GM12891 (cell line): ENCODE data around the gene RHBDL2.

Experiments used
- DNase-seq: peaks from one replicate; pipeline ENCODE4 v3.0.0; 2011; ENCODE audit warnings: low spot score; ENCODE audit not compliant: insufficient read length
- FAIRE-seq: peaks from 2 replicates; lab custom pipeline; 2011; peaks lifted over from hg19 to GRCh38; lab: Jason Lieb, UNC
- PAX5 ChIP-seq: IDR thresholded peaks from 2 replicates; pipeline ENCODE4 v1.6.1; 2011; ENCODE audit warnings: low read length, moderate library complexity, mild to moderate bottlenecking; ENCODE audit not compliant: insufficient read depth, severe bottlenecking
- POLR2A ChIP-seq: IDR thresholded peaks from 2 replicates; pipeline ENCODE4 v1.6.1; 2011; ENCODE audit warnings: low read depth, low read length, control low read depth
- POLR2AphosphoS5 ChIP-seq: IDR thresholded peaks from 2 replicates; pipeline ENCODE4 v1.6.1; 2011; ENCODE audit warnings: low read depth, low read length, control low read depth
- POU2F2 ChIP-seq: IDR thresholded peaks from 2 replicates; pipeline ENCODE4 v1.6.1; 2011; ENCODE audit warnings: low read depth, mild to moderate bottlenecking, control low read depth, low read length, moderate library complexity
- SPI1 ChIP-seq: IDR thresholded peaks from 2 replicates; pipeline ENCODE4 v1.6.1; 2011; ENCODE audit warnings: low read depth, low read length, control low read depth
- TAF1 ChIP-seq: IDR thresholded peaks from 2 replicates; pipeline ENCODE4 v1.6.1; 2011; ENCODE audit warnings: low read depth, low read length, control low read depth

RHBDL2 gene

DNA sequence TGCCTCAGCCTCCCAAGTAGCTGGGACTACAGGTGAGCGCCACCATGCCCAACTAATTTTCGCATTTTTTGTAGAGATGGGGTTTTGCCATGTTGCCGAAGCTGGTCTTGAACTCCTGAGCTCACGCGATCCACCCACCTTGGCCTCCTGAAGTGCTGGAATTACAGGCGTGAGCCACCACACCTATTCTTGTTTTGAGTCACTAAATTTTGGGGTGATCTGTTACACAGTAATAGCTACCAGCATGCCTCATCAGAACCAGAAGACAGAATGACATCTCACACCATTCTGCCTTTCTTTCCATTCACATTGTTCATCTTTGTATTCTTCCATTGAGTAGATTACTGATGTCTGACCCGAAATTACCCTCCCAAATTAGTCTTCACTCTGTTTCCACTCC is 9.1 kb downstream of the RHBDL2 start:
- DNase-seq = no peak
- TF ChIP-seq POU2F2 (no peak), POLR2A (no peak), TAF1 (no peak), PAX5 (no peak), POLR2AphosphoS5 (no peak), SPI1 (no peak)
- no peak for FAIRE-seq

DNA sequence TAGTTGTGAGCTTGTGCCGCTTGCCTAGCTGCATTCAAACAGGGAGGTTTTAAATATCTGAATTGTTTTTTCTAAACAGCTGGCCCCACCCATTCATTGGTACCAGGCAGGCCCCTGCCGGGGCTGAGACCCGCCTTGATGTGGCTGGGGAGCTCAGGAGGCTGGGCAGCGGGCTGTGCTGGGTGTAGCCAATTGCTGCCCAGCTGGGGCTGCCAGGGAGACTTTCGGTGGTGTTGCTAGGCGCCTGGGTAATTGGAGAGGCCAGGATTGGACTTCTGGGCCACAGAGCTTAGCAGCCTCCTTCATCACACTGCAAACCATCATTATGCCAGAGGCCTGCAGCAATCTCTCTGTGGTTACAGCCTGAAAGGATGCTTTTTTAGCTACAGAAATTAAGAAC is 12.2 kb downstream of the RHBDL2 start:
- FAIRE-seq (no peak), DNase-seq (no peak)
- TF ChIP-seq POU2F2 (no peak), TAF1 (no peak), SPI1 (no peak), POLR2AphosphoS5 (no peak), POLR2A (no peak)

DNA sequence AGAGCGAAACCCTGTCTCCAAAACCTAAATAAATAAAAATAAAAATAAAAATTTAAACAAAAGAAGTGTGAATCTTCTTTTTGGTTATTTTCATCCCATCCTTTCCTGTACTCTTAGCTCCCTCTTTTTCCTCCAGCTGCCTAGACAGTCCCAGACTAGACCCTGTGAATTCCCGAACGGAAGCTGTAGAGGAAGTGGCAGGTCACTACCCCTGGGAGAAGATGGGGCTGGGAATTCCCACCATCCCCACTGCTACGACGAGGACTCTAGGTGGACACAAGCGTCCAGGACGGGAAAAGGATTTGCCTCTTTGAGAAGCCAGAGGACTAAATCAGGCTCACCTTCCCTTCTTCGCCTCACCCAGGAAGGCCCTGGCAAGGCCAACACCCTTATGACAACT is 12.6 kb downstream of the RHBDL2 start:
- no peak for FAIRE-seq
- no peak for TF ChIP-seq POLR2A
- no peak for TF ChIP-seq POLR2AphosphoS5
- no peak for TF ChIP-seq TAF1
- TF ChIP-seq POU2F2 = no peak
- no peak for TF ChIP-seq SPI1
- no peak for TF ChIP-seq PAX5
- DNase-seq = no peak

DNA sequence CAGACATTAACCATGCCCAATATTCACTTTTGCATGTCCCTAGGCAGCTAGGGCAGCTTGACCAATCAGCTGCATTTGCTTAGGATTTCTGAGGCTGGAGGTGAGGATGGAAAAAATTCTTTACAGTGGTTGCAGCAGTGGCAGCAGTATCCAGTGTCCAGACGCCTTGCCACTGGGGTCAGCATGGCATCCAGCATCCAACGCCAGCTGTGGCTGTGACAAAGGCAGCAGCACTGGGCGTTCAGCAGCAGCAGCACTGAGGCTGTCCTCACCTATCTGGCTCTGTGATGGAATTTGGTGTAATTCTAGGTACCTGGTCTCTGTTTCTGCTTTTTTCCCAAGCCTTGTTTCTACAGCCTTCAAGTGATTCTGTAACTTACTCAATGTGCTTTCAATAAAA is 15.5 kb downstream of the RHBDL2 start:
- DNase-seq = no peak
- FAIRE-seq = no peak
- no peak for TF ChIP-seq PAX5

DNA sequence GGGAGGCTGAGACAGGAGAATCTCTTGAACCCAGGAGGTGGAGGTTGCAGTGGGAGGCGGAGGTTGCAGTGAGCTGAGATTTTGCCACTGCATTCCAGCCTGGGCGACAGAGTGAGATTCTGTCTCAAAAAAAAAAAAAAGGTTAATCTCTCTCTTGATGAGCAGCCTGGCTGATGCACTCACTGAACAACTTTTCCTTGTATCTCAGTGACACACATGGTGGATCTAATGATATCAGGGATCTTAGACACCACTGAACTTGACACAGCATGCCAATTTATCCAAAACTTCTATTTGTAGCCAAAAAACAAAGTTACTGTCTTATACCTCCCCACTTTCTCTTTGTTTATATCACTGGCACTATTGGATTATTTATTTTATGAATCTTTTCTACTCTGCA is 16.2 kb downstream of the RHBDL2 start:
- FAIRE-seq = no peak
- TF ChIP-seq POU2F2 (no peak), TAF1 (no peak), SPI1 (no peak), POLR2A (no peak), POLR2AphosphoS5 (no peak), PAX5 (no peak)

DNA sequence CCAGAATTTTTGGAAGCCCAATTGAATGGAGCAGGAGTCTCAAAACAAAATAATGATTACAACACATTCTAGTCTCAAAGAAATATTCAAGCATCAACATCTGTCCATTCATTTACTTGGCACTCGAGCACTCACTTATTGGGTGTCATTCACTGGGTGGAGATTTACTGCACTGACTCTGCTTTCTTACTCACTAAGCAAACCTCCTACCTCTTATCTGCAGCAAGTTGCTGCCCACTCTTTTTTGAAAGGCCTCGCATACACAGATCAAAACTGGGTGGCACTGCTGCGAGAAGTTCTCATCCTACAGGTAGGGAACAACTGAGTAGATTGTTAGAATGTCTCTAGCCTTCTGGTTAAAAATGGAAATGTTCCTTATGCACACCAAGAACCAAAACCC is 18.0 kb downstream of the RHBDL2 start:
- no peak for TF ChIP-seq POU2F2
- TF ChIP-seq TAF1 = no peak
- TF ChIP-seq SPI1 = no peak
- no peak for TF ChIP-seq PAX5
- no peak for TF ChIP-seq POLR2AphosphoS5
- no peak for TF ChIP-seq POLR2A
- no peak for DNase-seq
- FAIRE-seq = no peak

More for the DNA sequence above, 16.2 kb downstream of the RHBDL2 start:
- no peak for DNase-seq

DNA sequence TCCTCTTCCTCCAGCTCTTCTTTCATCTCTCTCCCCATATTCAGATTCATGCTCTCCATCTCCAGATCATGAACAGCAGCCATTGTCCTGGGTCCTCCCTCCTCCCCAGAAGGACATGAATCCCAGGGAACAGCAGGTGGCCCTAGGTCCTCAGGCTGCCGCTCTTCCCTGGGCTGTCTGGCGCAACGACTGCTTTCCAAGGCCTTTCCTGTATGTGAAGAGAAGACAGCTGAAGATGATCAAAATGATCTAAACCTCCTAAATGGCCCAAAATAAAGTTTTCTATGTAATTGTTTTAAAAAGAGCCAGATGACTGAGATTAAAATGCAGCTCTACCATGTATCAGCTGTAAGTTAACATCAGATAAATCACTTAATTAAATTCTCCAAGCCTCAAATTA is 22.5 kb downstream of the RHBDL2 start:
- DNase-seq = no peak
- no peak for FAIRE-seq
- no peak for TF ChIP-seq POLR2AphosphoS5
- TF ChIP-seq TAF1 = no peak
- TF ChIP-seq PAX5 = no peak
- TF ChIP-seq SPI1 = no peak
- TF ChIP-seq POU2F2 = no peak
- no peak for TF ChIP-seq POLR2A

DNA sequence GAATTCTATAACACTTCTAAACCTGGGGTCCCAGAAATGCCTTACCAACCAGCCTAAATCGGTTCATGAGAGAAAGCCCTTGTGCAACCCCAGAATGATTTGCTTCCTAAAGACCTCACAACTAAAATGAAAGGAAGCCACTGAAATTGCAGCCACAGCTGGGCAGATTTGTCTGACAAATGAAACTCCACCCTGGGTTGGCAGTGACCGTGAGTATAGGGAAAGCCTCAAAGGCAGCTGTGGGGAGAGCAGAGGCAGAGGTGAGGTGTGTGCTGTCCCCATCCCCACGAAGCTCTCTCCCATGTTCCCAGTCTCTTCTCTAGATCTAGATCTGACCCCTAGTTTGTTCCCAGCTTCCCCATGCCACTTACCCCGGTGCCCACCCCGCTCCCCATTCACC is 23.1 kb downstream of the RHBDL2 start:
- DNase-seq (no peak), FAIRE-seq (no peak)
- TF ChIP-seq TAF1 (no peak), POU2F2 (no peak), PAX5 (no peak), POLR2A (no peak), POLR2AphosphoS5 (no peak), SPI1 (no peak)

DNA sequence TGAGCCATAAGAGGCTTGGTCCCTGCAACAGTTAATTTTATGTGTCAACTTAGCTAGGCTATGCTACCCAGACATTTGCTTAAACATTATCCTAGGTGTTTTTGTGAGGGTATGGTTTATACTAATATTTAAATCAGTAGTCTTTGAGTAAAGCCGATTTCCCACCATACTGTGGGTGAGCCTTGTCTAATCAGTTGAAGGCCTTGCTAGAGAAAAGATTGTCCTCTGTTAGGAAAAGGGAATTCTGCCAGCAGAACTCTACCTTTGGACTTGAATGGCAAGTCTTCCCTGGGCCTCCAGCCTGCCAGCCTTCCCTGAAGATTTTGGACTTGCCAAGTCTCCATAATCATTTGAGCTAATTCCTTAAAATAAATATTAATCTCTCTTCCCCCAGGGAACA is 23.9 kb downstream of the RHBDL2 start:
- FAIRE-seq (no peak), DNase-seq (no peak)
- no peak for TF ChIP-seq POLR2A
- TF ChIP-seq POU2F2 = no peak
- TF ChIP-seq TAF1 = no peak
- TF ChIP-seq PAX5 = no peak
- TF ChIP-seq SPI1 = no peak
- no peak for TF ChIP-seq POLR2AphosphoS5

DNA sequence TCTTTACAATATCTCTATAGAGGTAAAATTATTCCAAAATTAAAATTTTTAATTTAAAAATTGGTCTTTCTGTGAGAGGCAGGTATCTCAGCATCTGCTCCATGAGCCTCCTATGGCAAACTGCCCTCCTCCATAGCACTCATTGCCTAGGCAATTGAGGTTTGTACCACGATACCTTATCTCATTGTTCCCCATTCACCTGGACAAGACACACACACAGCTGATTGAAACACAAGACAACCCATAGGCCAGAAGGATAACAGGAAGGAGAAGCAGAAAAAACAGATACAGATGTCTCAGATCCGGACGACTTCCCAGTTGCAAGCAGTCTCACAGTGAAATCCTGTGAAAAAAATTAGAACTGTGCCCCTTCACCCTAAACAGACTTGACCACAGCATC is 24.3 kb downstream of the RHBDL2 start:
- DNase-seq = no peak
- no peak for FAIRE-seq
- TF ChIP-seq SPI1 = no peak
- no peak for TF ChIP-seq POU2F2
- TF ChIP-seq POLR2A = no peak
- no peak for TF ChIP-seq POLR2AphosphoS5
- TF ChIP-seq PAX5 = no peak
- no peak for TF ChIP-seq TAF1
